GM23248 (cell line): ENCODE measurements around the gene CDYL. TPM values are rescaled to one million over a fixed set of nuclear protein-coding genes. Genes with fewer than 3 reads are reported as not detected.

ENCODE experiments used
- DNase-seq: peaks from one replicate; pipeline ENCODE4 v3.0.0-alpha.2; 2015
- H2AFZ ChIP-seq: fragments of 200-600 bp; sonication (generic); 2 replicates; pipeline ENCODE4 v1.6.1; 2016; ENCODE audit warnings: antibody characterized with exemption
- H3F3A ChIP-seq: fragments of 200-600 bp; sonication (generic); 2 replicates; pipeline ENCODE4 v1.6.1; 2016; ENCODE audit warnings: mild to moderate bottlenecking, antibody characterized with exemption, mixed run types; ENCODE audit not compliant: insufficient read depth
- H3K27ac ChIP-seq: fragments of 200-600 bp; sonication (generic); 2 replicates; pipeline ENCODE4 v1.5.1; 2016; ENCODE audit warnings: mild to moderate bottlenecking
- H3K27me3 ChIP-seq: fragments of 200-600 bp; sonication (generic); replicated peaks from 2 replicates; pipeline ENCODE4 v1.6.1; 2016; ENCODE audit warnings: mild to moderate bottlenecking; ENCODE audit not compliant: insufficient read depth
- H3K36me3 ChIP-seq: fragments of 200-600 bp; sonication (generic); 2 replicates; pipeline ENCODE4 v1.6.1; 2016; ENCODE audit warnings: low read depth, mild to moderate bottlenecking
- H3K4me1 ChIP-seq: fragments of 200-600 bp; sonication (generic); 2 replicates; pipeline ENCODE4 v1.6.1; 2016; ENCODE audit warnings: mild to moderate bottlenecking; ENCODE audit not compliant: insufficient read depth
- H3K4me2 ChIP-seq: fragments of 200-600 bp; sonication (generic); one replicate; pipeline ENCODE4 v1.6.1; 2016; ENCODE audit warnings: mild to moderate bottlenecking; ENCODE audit not compliant: unreplicated experiment
- H3K4me3 ChIP-seq: fragments of 200-600 bp; sonication (generic); 2 replicates; pipeline ENCODE4 v1.5.1; 2016; ENCODE audit warnings: mild to moderate bottlenecking
- H3K79me2 ChIP-seq: fragments of 200-600 bp; sonication (generic); 2 replicates; pipeline ENCODE4 v1.6.1; 2016; ENCODE audit warnings: mild to moderate bottlenecking; ENCODE audit not compliant: insufficient read depth
- H3K9ac ChIP-seq: fragments of 200-600 bp; sonication (generic); 2 replicates; pipeline ENCODE4 v1.6.1; 2016; ENCODE audit warnings: mild to moderate bottlenecking
- H3K9me2 ChIP-seq: fragments of 200-600 bp; sonication (generic); 2 replicates; pipeline ENCODE4 v1.6.1; 2016; ENCODE audit warnings: mixed run types, mild to moderate bottlenecking, moderate library complexity; ENCODE audit not compliant: insufficient read depth
- H3K9me3 ChIP-seq: fragments of 200-600 bp; sonication (generic); one replicate; pipeline ENCODE4 v1.6.1; 2017; ENCODE audit warnings: low read depth
- H4K20me1 ChIP-seq: fragments of 200-600 bp; sonication (generic); 2 replicates; pipeline ENCODE4 v1.6.0; 2016; ENCODE audit not compliant: insufficient read depth
- EZH2 ChIP-seq: fragments of 200-600 bp; sonication (generic); IDR thresholded peaks from 2 replicates; pipeline ENCODE4 v1.6.1; 2018; ENCODE audit warnings: antibody characterized with exemption, mild to moderate bottlenecking; ENCODE audit not compliant: insufficient read depth, poor library complexity, severe bottlenecking
- EZH2phosphoT487 ChIP-seq: fragments of 200-600 bp; sonication (generic); IDR thresholded peaks from 2 replicates; pipeline ENCODE4 v1.6.1; 2018; ENCODE audit warnings: antibody characterized with exemption, moderate library complexity, mild to moderate bottlenecking, low read depth; ENCODE audit not compliant: insufficient read depth
- WGBS, 2 experiments: methylation state at CpG; one replicate each; pipeline ENCODE4 v1.1.6; 2015 to 2017; ENCODE audit warnings: low lambda C conversion rate in 2 of 2, low coverage in 1 of 2; ENCODE audit errors: missing lambda C conversion rate in 2 of 2; 5-methylcytosine and 5-hydroxymethylcytosine counted together
- in situ Hi-C: fragments of 300-500 bp; cut with MboI; formaldehyde crosslinking; loops from 2 replicates; pipeline ENCODE4 v1.15.0; 2020
- polyA plus RNA-seq: library from polyadenylated mRNA; unstranded; fragments of >200 nt; fragmentation: Nextera tagmentation; extraction: Ambion mirVana; gene quantifications from 2 replicates; pipeline ENCODE4 v1.2.1, GENCODE V29; 2016
- total RNA-seq: library from RNA; depleted of rRNA; stranded (reverse); fragments of >200 nt; shearing (Covaris generic); gene quantifications from 2 replicates; pipeline ENCODE4 v1.2.3, GENCODE V29; 2014; rRNA removed

CDYL gene, protein sequence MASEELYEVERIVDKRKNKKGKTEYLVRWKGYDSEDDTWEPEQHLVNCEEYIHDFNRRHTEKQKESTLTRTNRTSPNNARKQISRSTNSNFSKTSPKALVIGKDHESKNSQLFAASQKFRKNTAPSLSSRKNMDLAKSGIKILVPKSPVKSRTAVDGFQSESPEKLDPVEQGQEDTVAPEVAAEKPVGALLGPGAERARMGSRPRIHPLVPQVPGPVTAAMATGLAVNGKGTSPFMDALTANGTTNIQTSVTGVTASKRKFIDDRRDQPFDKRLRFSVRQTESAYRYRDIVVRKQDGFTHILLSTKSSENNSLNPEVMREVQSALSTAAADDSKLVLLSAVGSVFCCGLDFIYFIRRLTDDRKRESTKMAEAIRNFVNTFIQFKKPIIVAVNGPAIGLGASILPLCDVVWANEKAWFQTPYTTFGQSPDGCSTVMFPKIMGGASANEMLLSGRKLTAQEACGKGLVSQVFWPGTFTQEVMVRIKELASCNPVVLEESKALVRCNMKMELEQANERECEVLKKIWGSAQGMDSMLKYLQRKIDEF
- total RNA-seq (25.8 and 27.9 TPM in 2 replicates), polyA plus RNA-seq (7.9 and 8.0 TPM in 2 replicates)

DNA sequence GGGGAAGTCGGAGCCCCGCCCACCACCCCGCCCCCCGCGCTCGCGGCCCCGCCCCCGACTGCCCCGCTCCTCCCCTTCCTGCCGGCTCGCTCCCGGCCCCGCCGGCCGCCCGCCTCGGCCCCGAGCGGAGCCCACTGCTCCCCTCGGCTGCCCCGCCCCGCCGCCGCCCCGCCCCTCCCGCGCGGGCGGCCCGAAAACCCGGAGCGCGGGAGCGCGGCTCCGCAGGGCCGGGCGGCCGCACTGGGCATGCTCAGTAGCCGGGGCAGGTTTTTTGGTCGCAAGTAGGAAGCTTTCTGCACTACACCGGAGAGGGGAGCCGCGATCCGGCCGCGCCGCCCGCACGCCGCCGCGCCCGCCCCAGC lies at the start of gene CDYL:
Gene CDYL (plus strand): TSS at position 274 of the 362 bp plus-strand sequence. CDS start 380 bp downstream, outside the sequence.
- H3K4me2 ChIP-seq: peak within 1 kb of the TSS; percentile 85
- in situ Hi-C loops: no loop called here
- TF ChIP-seq EZH2phosphoT487: no peak
- no peak for TF ChIP-seq EZH2

DNA sequence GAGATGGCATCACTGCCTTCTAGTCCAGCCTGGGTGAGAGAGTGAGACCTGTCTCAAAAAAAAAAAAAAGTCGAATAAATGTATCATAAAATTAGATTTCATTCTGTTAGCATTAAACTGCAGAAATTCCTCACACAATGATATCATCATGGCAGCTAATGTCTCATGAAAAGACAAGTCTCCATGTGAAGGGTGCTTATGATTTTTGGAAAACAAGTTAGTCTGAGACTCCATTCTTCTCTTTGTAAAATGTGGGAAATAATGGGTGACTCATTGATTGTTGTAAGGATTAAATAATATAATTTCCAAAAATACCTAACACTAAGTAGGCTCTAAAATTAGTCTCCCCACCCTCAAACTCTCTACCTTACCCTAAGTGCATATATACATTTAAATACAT lies 49.6 kb upstream of the CDYL start:
- Histone ChIP-seq H3K9ac (no peak overlapping the region), H3F3A (no peaks in the 10 kb centered on the region), H4K20me1 (no peaks in the 10 kb centered on the region), H3K79me2 (no peaks in the 10 kb centered on the region), H3K4me3 (no peak overlapping the region), H3K27ac (no peak overlapping the region), H3K4me2 (no peak overlapping the region), H2AFZ (no peak overlapping the region), H3K27me3 (no peaks in the 10 kb centered on the region), H3K4me1 (no peaks in the 10 kb centered on the region), H3K9me3 (no peaks in the 10 kb centered on the region), H3K9me2 (no peaks in the 10 kb centered on the region), H3K36me3 (no peaks in the 10 kb centered on the region)
- 83 to 91% methylated on average over 1 of the region's 1 CpG for WGBS, 2 experiments
- no peak for DNase-seq
- in situ Hi-C loops: no loop called here
- TF ChIP-seq EZH2phosphoT487 (no peak), EZH2 (no peak)

More for the DNA sequence above, at the start of gene CDYL:
- 0 to 2% methylated on average over 1 to 20 of the region's 55 CpGs for WGBS, 2 experiments
- Histone ChIP-seq H3K9me2 (no peaks in the 10 kb centered on the region), H3K36me3 (no peaks in the 10 kb centered on the region), H3K9ac (peak within 1 kb of the TSS; percentile 71), H3K27me3 (no peaks in the 10 kb centered on the region), H3K4me3 (peak within 1 kb of the TSS; percentile 74), H3K4me1 (peaks cover 13% of the 10 kb centered on the region), H2AFZ (peak within 1 kb of the TSS; percentile 87), H3F3A (peaks cover 37% of the 10 kb centered on the region), H3K79me2 (peaks cover 39% of the 10 kb centered on the region), H4K20me1 (peaks cover 12% of the 10 kb centered on the region), H3K27ac (peak within 1 kb of the TSS; percentile 46), H3K9me3 (no peaks in the 10 kb centered on the region)
- peak; percentile 94 for DNase-seq

DNA sequence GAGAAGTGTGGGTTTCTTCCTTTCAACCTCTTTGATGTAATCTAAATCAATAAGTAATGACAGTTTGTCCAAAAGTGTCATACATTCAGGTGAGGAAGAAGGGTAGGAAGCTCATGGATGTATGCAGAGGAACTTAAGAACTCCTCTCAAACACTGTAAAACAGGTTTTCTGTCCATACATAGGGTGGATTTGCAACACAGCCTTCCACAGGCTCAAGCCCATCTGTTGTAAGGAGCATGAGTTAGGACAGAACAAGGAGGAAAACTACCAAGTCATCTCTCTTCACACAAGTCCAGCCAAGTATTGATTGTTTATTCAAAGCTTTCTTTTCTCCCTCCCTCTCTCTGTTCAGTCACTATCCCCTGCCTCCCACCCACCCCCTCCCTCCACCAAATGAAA lies 49.0 kb upstream of the CDYL start:
- Histone ChIP-seq H3K9me2 (no peaks in the 10 kb centered on the region), H3K27ac (no peak overlapping the region), H4K20me1 (no peaks in the 10 kb centered on the region), H3K79me2 (no peaks in the 10 kb centered on the region), H3K4me2 (no peak overlapping the region), H3K9me3 (no peaks in the 10 kb centered on the region), H2AFZ (no peak overlapping the region), H3K4me1 (no peaks in the 10 kb centered on the region), H3K27me3 (no peaks in the 10 kb centered on the region), H3F3A (no peaks in the 10 kb centered on the region), H3K9ac (no peak overlapping the region), H3K36me3 (no peaks in the 10 kb centered on the region), H3K4me3 (no peak overlapping the region)
- TF ChIP-seq EZH2 (no peak), EZH2phosphoT487 (no peak)
- in situ Hi-C loops: no loop called here
- peak; percentile 9 for DNase-seq

DNA sequence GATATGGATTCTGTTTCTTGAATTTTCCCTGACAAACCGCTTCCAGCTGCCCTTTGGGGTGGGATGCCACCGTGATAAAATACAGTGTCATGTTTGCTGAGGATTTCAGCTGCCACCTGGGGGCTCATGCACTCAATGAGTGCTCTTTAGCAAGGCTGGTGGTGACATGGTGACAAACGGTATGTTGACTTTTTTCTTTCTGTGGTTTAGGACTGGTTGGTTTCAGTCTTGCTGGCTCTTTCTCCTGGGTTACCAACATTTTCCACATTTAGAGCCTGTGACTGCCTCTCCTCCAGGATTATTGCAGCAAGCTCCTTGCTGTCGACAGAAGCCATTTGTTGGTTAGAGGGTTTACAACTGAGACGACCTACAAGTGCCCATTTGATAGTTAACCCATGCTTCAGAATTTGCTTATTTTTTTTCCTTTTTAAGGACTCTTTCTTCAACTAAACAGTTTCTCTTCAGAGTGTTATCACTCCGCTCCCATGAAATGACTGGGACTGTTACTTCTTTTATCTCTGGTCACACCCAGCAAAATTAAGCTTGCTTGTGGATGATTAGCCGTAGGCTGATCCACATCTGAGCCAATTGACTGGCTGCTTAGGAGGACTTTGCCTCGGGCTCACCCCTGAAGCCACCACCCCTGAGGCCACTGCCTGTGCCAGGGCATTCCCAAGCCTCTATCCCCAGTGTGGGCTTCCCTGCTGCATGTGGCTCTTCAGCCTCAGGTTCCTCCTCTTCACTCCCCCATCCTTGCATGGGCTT lies 48.4 kb upstream of the CDYL start:
- Histone ChIP-seq H3K9me2 (no peaks in the 10 kb centered on the region), H3K4me1 (peaks cover 5% of the 10 kb centered on the region; the same call in 1 of the 2 replicates), H3K4me2 (no peak overlapping the region), H3K27me3 (no peaks in the 10 kb centered on the region), H3F3A (peaks cover 5% of the 10 kb centered on the region; the same call in 1 of the 2 replicates), H3K79me2 (no peaks in the 10 kb centered on the region), H3K4me3 (no peak overlapping the region), H3K36me3 (no peaks in the 10 kb centered on the region), H4K20me1 (no peaks in the 10 kb centered on the region), H3K27ac (no peak overlapping the region), H3K9ac (no peak overlapping the region), H3K9me3 (no peaks in the 10 kb centered on the region), H2AFZ (no peak overlapping the region)
- 21 to 23% methylated on average over 8 of the region's 8 CpGs for WGBS, 2 experiments
- DNase-seq: peak; percentile 67
- in situ Hi-C loops: no loop called here
- no peak for TF ChIP-seq EZH2phosphoT487
- no peak for TF ChIP-seq EZH2
